Naive thymus-derived CD8-positive, alpha-beta T cell (primary cell): ENCODE data around the gene TMEM145. TPM values are rescaled to one million over a fixed set of nuclear protein-coding genes. Genes with fewer than 3 reads are reported as not detected.
A peak's percentile ranks its signal among the peaks of the same experiment; 100 is the strongest.

Experiments
- ATAC-seq, 2 donors: fragments of 150-1000 bp; cut with Tn5 transposase in 1 of 2; sonication (Bioruptor Pico), chemical (Tn5 transposase) in 1 of 2; 1 replicate in 1 of 2; 2 replicates in 1 of 2; pipeline ENCODE4 v1.10.0; 2021; ENCODE audit warnings: mild to moderate bottlenecking in 2 of 2, moderate library complexity in 2 of 2
- POLR2A ChIA-PET: fragments of 350-600 bp; sonication (Branson Sonifier 250); formaldehyde crosslinking; loops from one replicate; lab custom pipeline; 2021; ENCODE audit warnings: antibody characterized with exemption; lab: Charles Lee
- DNase-seq, 10 donors: peaks; one replicate each; pipeline versions ENCODE4 v3.0.0 to v3.0.0-alpha.2; 2020 to 2022
- H3K27ac Mint-ChIP-seq, 10 donors: one replicate each; pipeline ENCODE4 v1.8.0; 2020 to 2022; ENCODE audit warnings: mild to moderate bottlenecking in 10 of 10, mixed read lengths in 10 of 10, moderate library complexity in 4 of 10, inconsistent platforms in 1 of 10
- H3K27me3 Mint-ChIP-seq, 5 donors: one replicate each; pipeline ENCODE4 v1.8.0; 2021 to 2022; ENCODE audit warnings: mixed read lengths in 5 of 5
- H3K36me3 Mint-ChIP-seq, 3 donors: one replicate each; pipeline ENCODE4 v1.8.0; 2020 to 2022; ENCODE audit warnings: mixed read lengths in 3 of 3, mild to moderate bottlenecking in 2 of 3, inconsistent platforms in 1 of 3
- H3K4me1 Mint-ChIP-seq, 4 donors: one replicate each; pipeline ENCODE4 v1.8.0; 2021 to 2022; ENCODE audit warnings: mixed read lengths in 4 of 4
- H3K4me3 Mint-ChIP-seq, 10 donors: one replicate each; pipeline ENCODE4 v1.8.0; 2020 to 2022; ENCODE audit warnings: mild to moderate bottlenecking in 10 of 10, mixed read lengths in 10 of 10, moderate library complexity in 6 of 10, inconsistent platforms in 1 of 10
- H3K9me3 Mint-ChIP-seq, 9 donors: one replicate each; pipeline ENCODE4 v1.8.0; 2020 to 2022; ENCODE audit warnings: mixed read lengths in 9 of 9, mild to moderate bottlenecking in 3 of 9, inconsistent platforms in 1 of 9, moderate library complexity in 1 of 9
- polyA plus RNA-seq, 3 donors: library from polyadenylated mRNA; unstranded; fragments of 300-500 nt; fragmentation: Illumina TruSeq; gene quantifications; one replicate each; pipeline ENCODE4 v1.2.3, GENCODE V29; 2021
- total RNA-seq, 8 experiments: library from RNA in 2 of 8; stranded (reverse) in 2 of 8; gene quantifications; one replicate each; pipeline ENCODE4 v1.2.3 and lab custom pipeline; 2021 to 2026

Gene TMEM145
- total and polyA plus RNA-seq, 5 experiments from 2014 or later, result not detected

GRCh38 chr19:42285541-42285941, 27.6 kb upstream of the TMEM145 start:
- no peaks in the 10 kb centered on the region for H3K9me3 Mint-ChIP-seq
- DNase-seq (no peak), ATAC-seq (no peak)

GRCh38 chr19:42285988-42286348, 27.1 kb upstream of the TMEM145 start:
- Mint-ChIP-seq H3K27ac (peak overlapping the region in 8 of 10 donors; percentile 34 to 93 (median 86)), H3K27me3 (no peaks in the 10 kb centered on the region), H3K9me3 (no peaks in the 10 kb centered on the region), H3K4me3 (peak overlapping the region in 6 of 10 donors; percentile 14 to 98 (median 88)), H3K36me3 (peaks cover 0 to 30% (median 0%) of the 10 kb centered on the region in 3 donors), H3K4me1 (peaks cover 18 to 31% (median 21%) of the 10 kb centered on the region in 4 donors)
- POLR2A ChIA-PET, result interaction anchor here (0.6 to 1.4 kb wide), 3 partner anchors 9 to 157 kb away, joined by 4 to 5 read pairs (median 4); no protein-coding TSS in a partner anchor
- no peak for DNase-seq
- no peak for ATAC-seq

More at GRCh38 chr19:42285541-42285941, 27.6 kb upstream of the TMEM145 start:
- peak overlapping the region; percentile 84 to 98 (median 93) for H3K4me3 Mint-ChIP-seq
- H3K36me3 Mint-ChIP-seq, result peaks cover 0 to 30% (median 0%) of the 10 kb centered on the region in 3 donors
- H3K27me3 Mint-ChIP-seq, result no peaks in the 10 kb centered on the region
- POLR2A ChIA-PET, result interaction anchor here (0.6 to 2.0 kb wide), 6 partner anchors 9 to 157 kb away, joined by 4 to 10 read pairs (median 5); partner anchors contain the start of genes GSK3A and PAFAH1B3
- H3K27ac Mint-ChIP-seq, result peak overlapping the region in 9 of 10 donors; percentile 93 to 99 (median 98)
- H3K4me1 Mint-ChIP-seq, result peaks cover 18 to 31% (median 21%) of the 10 kb centered on the region in 4 donors

- no peaks in the 10 kb centered on the region for H3K9me3 Mint-ChIP-seq
- H3K36me3 Mint-ChIP-seq, result peaks cover 0 to 33% (median 0%) of the 10 kb centered on the region in 3 donors
- DNase-seq, result no peak
- no peak for ATAC-seq
- H3K4me3 Mint-ChIP-seq, result peak overlapping the region in 5 of 10 donors; percentile 54 to 90 (median 66)
- POLR2A ChIA-PET, result interaction anchor here (1.4 kb wide), 1 partner anchor 43 kb away, joined by 4 read pairs; no protein-coding TSS in a partner anchor
- H3K4me1 Mint-ChIP-seq, result peaks cover 18 to 28% (median 21%) of the 10 kb centered on the region in 4 donors
- H3K27me3 Mint-ChIP-seq, result no peaks in the 10 kb centered on the region
- H3K27ac Mint-ChIP-seq, result peak overlapping the region in 7 of 10 donors; percentile 62 to 93 (median 89)
These were observed 26.6 kb upstream of the TMEM145 start for GRCh38 chr19:42286349-42287016.

- Mint-ChIP-seq H3K9me3 (no peaks in the 10 kb centered on the region), H3K4me1 (peaks cover 18 to 28% (median 23%) of the 10 kb centered on the region in 4 donors), H3K4me3 (peak overlapping the region in 1 of 10 donors; percentile 15), H3K27ac (peak overlapping the region in 3 of 10 donors; percentile 35 to 69 (median 49)), H3K36me3 (peaks cover 0 to 40% (median 0%) of the 10 kb centered on the region in 3 donors), H3K27me3 (no peaks in the 10 kb centered on the region)
- ATAC-seq (no peak), DNase-seq (no peak)
- POLR2A ChIA-PET, result interaction anchor here (1.4 kb wide), 1 partner anchor 44 kb away, joined by 4 read pairs; no protein-coding TSS in a partner anchor
These were observed 25.9 kb upstream of the TMEM145 start for GRCh38 chr19:42287017-42287826.

- DNase-seq, result no peak
- peak overlapping the region in 1 of 10 donors; percentile 81 for H3K27ac Mint-ChIP-seq
- no peaks in the 10 kb centered on the region for H3K9me3 Mint-ChIP-seq
- no peak for ATAC-seq
- POLR2A ChIA-PET, result no interaction called here
- H3K4me1 Mint-ChIP-seq, result peaks cover 15 to 28% (median 21%) of the 10 kb centered on the region in 4 donors
- no peaks in the 10 kb centered on the region for H3K27me3 Mint-ChIP-seq
- peaks cover 0 to 41% (median 0%) of the 10 kb centered on the region in 3 donors for H3K36me3 Mint-ChIP-seq
- H3K4me3 Mint-ChIP-seq, result no peak overlapping the region
These were observed 25.3 kb upstream of the TMEM145 start for GRCh38 chr19:42287827-42288107.

- POLR2A ChIA-PET, result interaction anchor here (0.9 kb wide), 1 partner anchor 45 kb away, joined by 3 read pairs; no protein-coding TSS in a partner anchor
- peaks cover 0 to 45% (median 0%) of the 10 kb centered on the region in 3 donors for H3K36me3 Mint-ChIP-seq
- no peaks in the 10 kb centered on the region for H3K9me3 Mint-ChIP-seq
- ATAC-seq, result no peak
- peaks cover 15 to 28% (median 21%) of the 10 kb centered on the region in 4 donors for H3K4me1 Mint-ChIP-seq
- H3K27ac Mint-ChIP-seq, result peak overlapping the region in 4 of 10 donors; percentile 6 to 62 (median 24)
- DNase-seq, result no peak
- H3K4me3 Mint-ChIP-seq, result no peak overlapping the region
- H3K27me3 Mint-ChIP-seq, result no peaks in the 10 kb centered on the region
These were observed 24.7 kb upstream of the TMEM145 start for GRCh38 chr19:42288387-42288786.

- POLR2A ChIA-PET, result interaction anchor here (0.9 kb wide), 1 partner anchor 46 kb away, joined by 3 read pairs; no protein-coding TSS in a partner anchor
- no peak overlapping the region for H3K27ac Mint-ChIP-seq
- peaks cover 15 to 28% (median 21%) of the 10 kb centered on the region in 4 donors for H3K4me1 Mint-ChIP-seq
- no peak for DNase-seq
- no peaks in the 10 kb centered on the region for H3K9me3 Mint-ChIP-seq
- ATAC-seq, result no peak
- H3K27me3 Mint-ChIP-seq, result no peaks in the 10 kb centered on the region
- peaks cover 0 to 46% (median 0%) of the 10 kb centered on the region in 3 donors for H3K36me3 Mint-ChIP-seq
- H3K4me3 Mint-ChIP-seq, result no peak overlapping the region
These were observed 24.1 kb upstream of the TMEM145 start for GRCh38 chr19:42288881-42289555.

- DNase-seq (no peak), ATAC-seq (no peak)
- H3K36me3 Mint-ChIP-seq, result peaks cover 0 to 47% (median 0%) of the 10 kb centered on the region in 3 donors
- H3K27ac Mint-ChIP-seq, result no peak overlapping the region
- H3K27me3 Mint-ChIP-seq, result no peaks in the 10 kb centered on the region
- no peak overlapping the region for H3K4me3 Mint-ChIP-seq
- POLR2A ChIA-PET, result interaction anchor here (1.5 kb wide), 1 partner anchor 14 kb away, joined by 5 read pairs; no protein-coding TSS in a partner anchor
- H3K4me1 Mint-ChIP-seq, result peaks cover 15 to 26% (median 21%) of the 10 kb centered on the region in 4 donors
- H3K9me3 Mint-ChIP-seq, result no peaks in the 10 kb centered on the region
These were observed 23.5 kb upstream of the TMEM145 start for GRCh38 chr19:42289556-42290041.

- DNase-seq, result no peak
- POLR2A ChIA-PET, result interaction anchor here (1.0 to 1.5 kb wide), 3 partner anchors 11 to 48 kb away, joined by 3 to 5 read pairs (median 3); partner anchors contain the start of gene GSK3A
- no peak overlapping the region for H3K27ac Mint-ChIP-seq
These were observed 23.0 kb upstream of the TMEM145 start for GRCh38 chr19:42290136-42290522.

GRCh38 chr19:42290523-42291434, 22.3 kb upstream of the TMEM145 start:
- Mint-ChIP-seq H3K4me1 (peaks cover 9 to 15% (median 10%) of the 10 kb centered on the region in 4 donors), H3K27ac (peak overlapping the region in 2 of 10 donors; percentile 6 to 84), H3K9me3 (no peaks in the 10 kb centered on the region), H3K27me3 (no peaks in the 10 kb centered on the region), H3K36me3 (peaks cover 0 to 50% (median 0%) of the 10 kb centered on the region in 3 donors), H3K4me3 (no peak overlapping the region)
- DNase-seq (peak in 9 of 10 donors; percentile 56 to 78 (median 63)), ATAC-seq (peak; percentile 78)
- POLR2A ChIA-PET, result interaction anchor here (1.0 to 1.5 kb wide), 3 partner anchors 11 to 49 kb away, joined by 3 to 5 read pairs (median 3); partner anchors contain the start of gene GSK3A

More at GRCh38 chr19:42290136-42290522, 23.0 kb upstream of the TMEM145 start:
- H3K27me3 Mint-ChIP-seq, result no peaks in the 10 kb centered on the region
- no peak for ATAC-seq
- peaks cover 10 to 21% (median 16%) of the 10 kb centered on the region in 4 donors for H3K4me1 Mint-ChIP-seq
- H3K4me3 Mint-ChIP-seq, result no peak overlapping the region
- peaks cover 0 to 48% (median 0%) of the 10 kb centered on the region in 3 donors for H3K36me3 Mint-ChIP-seq
- H3K9me3 Mint-ChIP-seq, result no peaks in the 10 kb centered on the region

GRCh38 chr19:42291435-42291810, 21.7 kb upstream of the TMEM145 start:
- no peaks in the 10 kb centered on the region for H3K9me3 Mint-ChIP-seq
- no peaks in the 10 kb centered on the region for H3K27me3 Mint-ChIP-seq
- DNase-seq (no peak), ATAC-seq (no peak)
- POLR2A ChIA-PET, result interaction anchor here (0.6 kb wide), 1 partner anchor 79 kb away, joined by 3 read pairs; no protein-coding TSS in a partner anchor
- H3K36me3 Mint-ChIP-seq, result peaks cover 0 to 46% (median 0%) of the 10 kb centered on the region in 3 donors
- no peak overlapping the region for H3K4me3 Mint-ChIP-seq
- peak overlapping the region in 5 of 10 donors; percentile 6 to 84 (median 46) for H3K27ac Mint-ChIP-seq
- peaks cover 7 to 14% (median 8%) of the 10 kb centered on the region in 4 donors for H3K4me1 Mint-ChIP-seq
